Measurements from ENCODE around the gene ANXA3. TPM values are rescaled to one million over a fixed set of nuclear protein-coding genes. Genes with fewer than 3 reads are reported as not detected.

The ANXA3 gene
- total RNA-seq, 1 experiment from 2014 or later: 263 TPM

DNA sequence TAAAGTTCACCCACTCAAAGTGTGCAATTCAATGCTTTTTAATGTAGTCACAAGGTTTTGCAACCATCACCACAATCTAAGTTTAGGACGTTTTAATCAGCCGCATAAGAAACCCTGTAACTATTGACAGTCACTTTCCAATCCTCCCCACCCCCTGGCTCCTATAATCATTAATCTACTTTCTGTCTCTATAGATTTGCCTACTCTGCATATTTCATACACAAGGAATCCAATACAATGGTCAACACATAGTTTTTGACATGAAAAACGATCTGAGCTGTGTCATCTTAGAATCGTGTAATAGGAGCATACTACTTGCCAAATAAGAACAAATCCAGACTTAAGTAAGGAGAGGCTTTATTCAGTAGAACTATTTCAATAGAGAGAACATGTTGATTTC, 47.6 kb downstream of the ANXA3 start:
- H2AFZ ChIP-seq (ENCODE audit: low read length): no peak overlapping the region

DNA sequence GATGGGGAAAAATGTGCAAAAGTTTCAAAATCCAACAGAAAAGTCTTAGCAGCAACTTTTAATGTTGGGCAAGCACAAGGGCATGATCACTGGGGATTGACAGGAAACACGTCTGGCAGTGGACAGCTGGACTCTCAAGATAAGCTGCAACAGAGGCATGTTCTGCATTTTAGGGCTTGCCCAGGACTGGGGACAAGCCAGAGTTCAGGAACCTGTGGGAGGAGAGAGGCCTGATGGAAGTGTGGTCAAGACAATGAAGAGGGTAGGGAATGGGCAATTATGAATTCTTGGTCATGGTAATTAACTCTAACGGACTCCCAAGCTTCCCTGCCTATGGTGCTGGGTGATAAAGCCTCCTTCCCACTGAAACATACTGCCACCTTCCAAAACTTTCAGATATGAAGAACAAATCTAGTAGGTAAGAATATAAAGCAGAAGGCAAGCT, 48.4 kb downstream of the ANXA3 start:
- ChIA-PET CTCF (no interaction called here), POLR2A (ENCODE audit: unreplicated experiment) (no interaction called here)
- Histone ChIP-seq H3K36me3 (ENCODE audit: low read depth, low read length) (peaks cover 27% of the 10 kb centered on the region; the same call in 1 of the 2 replicates), H3K27ac (ENCODE audit: low read length) (no peak overlapping the region), H3K4me1 (ENCODE audit: insufficient read depth, low read length) (no peaks in the 10 kb centered on the region), H3K9me3 (ENCODE audit: low read length) (no peaks in the 10 kb centered on the region), H3K4me2 (ENCODE audit: low read length) (no peak overlapping the region), H4K20me1 (ENCODE audit: low read length) (no peaks in the 10 kb centered on the region), H3K9ac (ENCODE audit: low read length) (no peak overlapping the region), H3K4me3 (ENCODE audit: low read length) (no peak overlapping the region), H3K27me3 (ENCODE audit: low read length) (no peaks in the 10 kb centered on the region), H2AFZ (ENCODE audit: low read length) (no peak overlapping the region), H3K79me2 (ENCODE audit: low read length) (no peaks in the 10 kb centered on the region), H3F3A (ENCODE audit: low read length, unreplicated experiment) (no peaks in the 10 kb centered on the region), H3K9me2 (replicated peaks; ENCODE audit: low read length) (no peaks in the 10 kb centered on the region)
- BruUV-seq (replicated peaks): no TSS peak
- ATAC-seq (no peak), DNase-seq (no peak)
- TF ChIP-seq CTCF (conservative IDR thresholded peaks at IDR 0.05; ENCODE audit: low read depth, low read length): no peak
- TF ChIP-seq EZH2 (IDR thresholded peaks at IDR 0.05; ENCODE audit: low read length, unreplicated experiment): no peak
- no peak for TF ChIP-seq EZH2phosphoT487 (IDR thresholded peaks at IDR 0.05; ENCODE audit: borderline replicate concordance, low read length)
- intact Hi-C loops (cut with micrococcal nuclease): no loop called here

More for the DNA sequence above, 47.6 kb downstream of the ANXA3 start:
- intact Hi-C loops (cut with micrococcal nuclease): no loop called here
- Histone ChIP-seq H3K27ac (ENCODE audit: low read length) (no peak overlapping the region), H3K79me2 (ENCODE audit: low read length) (no peaks in the 10 kb centered on the region), H3K4me1 (ENCODE audit: insufficient read depth, low read length) (no peaks in the 10 kb centered on the region), H3F3A (ENCODE audit: low read length, unreplicated experiment) (no peaks in the 10 kb centered on the region), H3K9me3 (ENCODE audit: low read length) (no peaks in the 10 kb centered on the region), H3K9me2 (replicated peaks; ENCODE audit: low read length) (no peaks in the 10 kb centered on the region), H3K27me3 (ENCODE audit: low read length) (no peaks in the 10 kb centered on the region), H3K4me2 (ENCODE audit: low read length) (no peak overlapping the region), H3K36me3 (ENCODE audit: low read depth, low read length) (peaks cover 22% of the 10 kb centered on the region; the same call in 1 of the 2 replicates), H4K20me1 (ENCODE audit: low read length) (no peaks in the 10 kb centered on the region), H3K9ac (ENCODE audit: low read length) (no peak overlapping the region), H3K4me3 (ENCODE audit: low read length) (no peak overlapping the region)
- no peak for ATAC-seq
- no peak for DNase-seq
- no peak for TF ChIP-seq EZH2phosphoT487 (IDR thresholded peaks at IDR 0.05; ENCODE audit: borderline replicate concordance, low read length)
- TF ChIP-seq EZH2 (IDR thresholded peaks at IDR 0.05; ENCODE audit: low read length, unreplicated experiment): no peak
- TF ChIP-seq CTCF (conservative IDR thresholded peaks at IDR 0.05; ENCODE audit: low read depth, low read length): no peak
- no TSS peak for BruUV-seq (replicated peaks)
- POLR2A ChIA-PET (ENCODE audit: unreplicated experiment): no interaction called here
- CTCF ChIA-PET: no interaction called here

DNA sequence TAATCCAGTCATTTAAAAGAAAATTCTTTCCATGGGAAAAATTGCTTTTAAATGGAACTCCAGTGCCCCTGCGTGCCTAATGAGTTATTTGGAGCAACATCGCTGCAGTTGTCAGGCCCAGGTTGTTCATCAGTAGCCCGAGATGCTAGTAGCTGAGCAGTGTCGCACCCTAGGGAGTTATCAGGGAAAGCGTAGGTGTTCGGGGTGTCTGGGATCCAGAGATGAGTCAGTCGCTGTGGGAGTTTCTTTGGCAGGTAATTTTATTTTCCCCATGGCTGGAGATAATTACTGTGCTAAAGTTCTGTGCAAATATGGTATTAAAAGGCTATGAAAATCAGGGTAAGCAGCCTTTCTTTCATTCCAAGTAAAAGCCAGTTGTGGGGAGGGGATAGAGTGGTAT, 49.4 kb downstream of the ANXA3 start:
- ATAC-seq (no peak), DNase-seq (no peak)
- H3K9me2 ChIP-seq (replicated peaks; ENCODE audit: low read length): no peaks in the 10 kb centered on the region
- BruUV-seq (replicated peaks): no TSS peak
- TF ChIP-seq CTCF (conservative IDR thresholded peaks at IDR 0.05; ENCODE audit: low read depth, low read length) (no peak), EZH2phosphoT487 (IDR thresholded peaks at IDR 0.05; ENCODE audit: borderline replicate concordance, low read length) (no peak), EZH2 (IDR thresholded peaks at IDR 0.05; ENCODE audit: low read length, unreplicated experiment) (no peak)
- no peaks in the 10 kb centered on the region for H3K27me3 ChIP-seq (ENCODE audit: low read length)
- H3K4me3 ChIP-seq (ENCODE audit: low read length): no peak overlapping the region
- no peak overlapping the region for H3K9ac ChIP-seq (ENCODE audit: low read length)
- H2AFZ ChIP-seq (ENCODE audit: low read length): no peak overlapping the region
- intact Hi-C loops (cut with micrococcal nuclease): no loop called here
- CTCF ChIA-PET: no interaction called here
- H4K20me1 ChIP-seq (ENCODE audit: low read length): no peaks in the 10 kb centered on the region
- H3K4me2 ChIP-seq (ENCODE audit: low read length): no peak overlapping the region
- H3F3A ChIP-seq (ENCODE audit: low read length, unreplicated experiment): no peaks in the 10 kb centered on the region
- no peak overlapping the region for H3K27ac ChIP-seq (ENCODE audit: low read length)
- POLR2A ChIA-PET (ENCODE audit: unreplicated experiment): no interaction called here
- peaks cover 36% of the 10 kb centered on the region; the same call in 1 of the 2 replicates for H3K36me3 ChIP-seq (ENCODE audit: low read depth, low read length)
- no peaks in the 10 kb centered on the region for H3K79me2 ChIP-seq (ENCODE audit: low read length)
- no peaks in the 10 kb centered on the region for H3K9me3 ChIP-seq (ENCODE audit: low read length)
- H3K4me1 ChIP-seq (ENCODE audit: insufficient read depth, low read length): no peaks in the 10 kb centered on the region
